RWPE1 (cell line): ENCODE results near the gene SBK2.
A peak's percentile ranks its signal among the peaks of the same experiment; 100 is the strongest.

Experiments
- CTCF ChIA-PET: fragments of 350-600 bp; sonication (Branson Sonifier 250); formaldehyde crosslinking; extraction: SDS; loops from one replicate; lab custom pipeline; 2021; lab: Yijun Ruan, JAX
- POLR2A ChIA-PET: fragments of 400-600 bp; formaldehyde crosslinking; extraction: SDS; loops from one replicate; lab custom pipeline; 2020; ENCODE audit warnings: antibody characterized with exemption; ENCODE audit not compliant: low non-redundant PET; lab: Yijun Ruan, JAX
- DNase-seq: peaks from one replicate; pipeline ENCODE4 v3.0.0; 2012; ENCODE audit warnings: low spot score
- H3K27ac ChIP-seq: fragments of 450-650 bp; 2 replicates; pipeline ENCODE4 v1.5.1; 2017
- TF ChIP-seq, protein P1 (sequence below): fragments of 450-650 bp; conservative IDR thresholded peaks from 2 replicates; pipeline ENCODE4 v1.5.1; 2017; ENCODE audit warnings: low read depth, mild to moderate bottlenecking

SBK2 gene

GRCh38 chr19:55495646-55496349 is 41.1 kb downstream of the SBK2 start:
- CTCF ChIA-PET: interaction anchor here (0.8 to 1.5 kb wide), 2 partner anchors 8 to 29 kb away, joined by 3 to 5 read pairs; no protein-coding TSS in a partner anchor
- no peak overlapping the region for H3K27ac ChIP-seq
- TF ChIP-seq, protein P1, sequence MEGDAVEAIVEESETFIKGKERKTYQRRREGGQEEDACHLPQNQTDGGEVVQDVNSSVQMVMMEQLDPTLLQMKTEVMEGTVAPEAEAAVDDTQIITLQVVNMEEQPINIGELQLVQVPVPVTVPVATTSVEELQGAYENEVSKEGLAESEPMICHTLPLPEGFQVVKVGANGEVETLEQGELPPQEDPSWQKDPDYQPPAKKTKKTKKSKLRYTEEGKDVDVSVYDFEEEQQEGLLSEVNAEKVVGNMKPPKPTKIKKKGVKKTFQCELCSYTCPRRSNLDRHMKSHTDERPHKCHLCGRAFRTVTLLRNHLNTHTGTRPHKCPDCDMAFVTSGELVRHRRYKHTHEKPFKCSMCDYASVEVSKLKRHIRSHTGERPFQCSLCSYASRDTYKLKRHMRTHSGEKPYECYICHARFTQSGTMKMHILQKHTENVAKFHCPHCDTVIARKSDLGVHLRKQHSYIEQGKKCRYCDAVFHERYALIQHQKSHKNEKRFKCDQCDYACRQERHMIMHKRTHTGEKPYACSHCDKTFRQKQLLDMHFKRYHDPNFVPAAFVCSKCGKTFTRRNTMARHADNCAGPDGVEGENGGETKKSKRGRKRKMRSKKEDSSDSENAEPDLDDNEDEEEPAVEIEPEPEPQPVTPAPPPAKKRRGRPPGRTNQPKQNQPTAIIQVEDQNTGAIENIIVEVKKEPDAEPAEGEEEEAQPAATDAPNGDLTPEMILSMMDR: no peak
- DNase-seq: no peak
- POLR2A ChIA-PET: interaction anchor here (0.7 kb wide), 1 partner anchor 84 kb away, joined by 6 read pairs; no protein-coding TSS in a partner anchor

- ChIA-PET POLR2A (no interaction called here), CTCF (interaction anchor here (0.9 to 1.5 kb wide), 3 partner anchors 9 to 17 kb away, joined by 3 to 5 read pairs (median 5); partner anchors contain the start of gene ZNF628)
- no peak overlapping the region for H3K27ac ChIP-seq
- DNase-seq: no peak
- TF ChIP-seq, protein P1: no peak
These were observed 42.7 kb downstream of the SBK2 start for GRCh38 chr19:55494172-55494761.

GRCh38 chr19:55493645-55494171 is 43.2 kb downstream of the SBK2 start:
- peak overlapping the region; percentile 10; the same call in 1 of the 2 replicates for H3K27ac ChIP-seq
- ChIA-PET POLR2A (no interaction called here), CTCF (interaction anchor here (0.9 to 1.3 kb wide), 2 partner anchors 10 to 17 kb away, joined by 3 to 5 read pairs; partner anchors contain the start of gene ZNF628)
- DNase-seq: no peak
- TF ChIP-seq, protein P1: no peak

GRCh38 chr19:55493052-55493644 is 43.8 kb downstream of the SBK2 start:
- H3K27ac ChIP-seq: peak overlapping the region; percentile 10; the same call in 1 of the 2 replicates
- ChIA-PET POLR2A (no interaction called here), CTCF (interaction anchor here (0.5 to 1.3 kb wide), 2 partner anchors 10 to 123 kb away, joined by 3 to 5 read pairs; partner anchors contain the start of gene IL11)
- no peak for DNase-seq
- TF ChIP-seq, protein P1: no peak

- ChIA-PET CTCF (interaction anchor here (0.6 to 1.7 kb wide), 2 partner anchors 11 to 13 kb away, joined by 3 to 11 read pairs; no protein-coding TSS in a partner anchor), POLR2A (no interaction called here)
- no peak for DNase-seq
- TF ChIP-seq, protein P1: no peak
- peak overlapping the region; percentile 99 for H3K27ac ChIP-seq
These were observed 44.5 kb downstream of the SBK2 start for GRCh38 chr19:55492362-55492944.
